ENCODE results near the gene EEF1AKMT3. TPM values are rescaled to one million over a fixed set of nuclear protein-coding genes. Genes with fewer than 3 reads are reported as not detected.
"Not testable (repeated sequence)": the region's sequence is repeated elsewhere in the genome, so short reads cannot be mapped to it uniquely, and the experiment has no call there.

Gene EEF1AKMT3
- polyA plus RNA-seq, 1 donor (not counting 4 experiments of a cell fraction or from before 2014, with no cell fraction given), result 7.7 TPM

DNA sequence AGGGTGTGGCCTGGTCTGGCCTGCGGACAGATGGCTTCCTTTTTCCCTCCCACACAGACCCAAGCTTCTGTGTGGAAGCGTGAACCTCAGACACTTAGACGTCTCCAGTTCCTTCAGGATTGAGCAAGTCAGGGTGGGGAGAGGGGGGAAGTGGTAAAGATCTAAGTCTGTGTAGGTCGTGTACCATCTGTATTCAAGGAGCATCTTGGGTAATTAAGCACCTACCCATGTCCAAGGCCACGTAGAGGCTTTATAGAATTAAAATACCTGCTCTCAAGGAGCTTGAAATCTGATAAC is 44.4 kb downstream of the EEF1AKMT3 start:
- Histone ChIP-seq H3K9ac (ENCODE audit: control insufficient read depth, extremely low read depth, insufficient read depth, low read length) (no peak overlapping the region), H3K79me2 (ENCODE audit: control insufficient read depth, insufficient read depth, low read length) (no peaks in the 10 kb centered on the region), H2AFZ (ENCODE audit: control insufficient read depth, low read length) (no peak overlapping the region), H3K27ac (ENCODE audit: control insufficient read depth, insufficient read depth, low read length) (no peak overlapping the region), H3K4me1 (ENCODE audit: control insufficient read depth, extremely low read depth, insufficient read depth, low read length) (no peaks in the 10 kb centered on the region), H3K9me1 (ENCODE audit: control insufficient read depth, extremely low read depth, insufficient read depth, low read length) (no peaks in the 10 kb centered on the region), H3K27me3 (ENCODE audit: control insufficient read depth, extremely low read depth, insufficient read depth, low read length) (no peaks in the 10 kb centered on the region), H3K36me3 (ENCODE audit: control insufficient read depth in 2 of 2, extremely low read depth in 1 of 2, insufficient read depth in 2 of 2, low read length in 2 of 2) (peaks cover 5 to 11% of the 10 kb centered on the region in 2 experiments), H3K9me3 (ENCODE audit: control insufficient read depth, low read depth, low read length) (no peaks in the 10 kb centered on the region), H3K4me3 (ENCODE audit: control insufficient read depth in 2 of 3, extremely low read depth in 1 of 3, insufficient read depth in 2 of 3, low read depth in 1 of 3, low read length in 3 of 3) (no peak overlapping the region), H4K20me1 (ENCODE audit: control insufficient read depth, extremely low read depth, insufficient read depth, low read length) (no peaks in the 10 kb centered on the region), H3K4me2 (ENCODE audit: control insufficient read depth, extremely low read depth, insufficient read depth, low read depth, low read length) (no peak overlapping the region)
- DNase-seq (ENCODE audit: low read depth, low spot score) (no peak), FAIRE-seq (no peak)
- no peak for TF ChIP-seq EZH2 (IDR thresholded peaks at IDR 0.05; ENCODE audit: low read length)
- TF ChIP-seq, protein P1, sequence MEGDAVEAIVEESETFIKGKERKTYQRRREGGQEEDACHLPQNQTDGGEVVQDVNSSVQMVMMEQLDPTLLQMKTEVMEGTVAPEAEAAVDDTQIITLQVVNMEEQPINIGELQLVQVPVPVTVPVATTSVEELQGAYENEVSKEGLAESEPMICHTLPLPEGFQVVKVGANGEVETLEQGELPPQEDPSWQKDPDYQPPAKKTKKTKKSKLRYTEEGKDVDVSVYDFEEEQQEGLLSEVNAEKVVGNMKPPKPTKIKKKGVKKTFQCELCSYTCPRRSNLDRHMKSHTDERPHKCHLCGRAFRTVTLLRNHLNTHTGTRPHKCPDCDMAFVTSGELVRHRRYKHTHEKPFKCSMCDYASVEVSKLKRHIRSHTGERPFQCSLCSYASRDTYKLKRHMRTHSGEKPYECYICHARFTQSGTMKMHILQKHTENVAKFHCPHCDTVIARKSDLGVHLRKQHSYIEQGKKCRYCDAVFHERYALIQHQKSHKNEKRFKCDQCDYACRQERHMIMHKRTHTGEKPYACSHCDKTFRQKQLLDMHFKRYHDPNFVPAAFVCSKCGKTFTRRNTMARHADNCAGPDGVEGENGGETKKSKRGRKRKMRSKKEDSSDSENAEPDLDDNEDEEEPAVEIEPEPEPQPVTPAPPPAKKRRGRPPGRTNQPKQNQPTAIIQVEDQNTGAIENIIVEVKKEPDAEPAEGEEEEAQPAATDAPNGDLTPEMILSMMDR (optimal IDR thresholded peaks at IDR 0.05 in 1 of 3, IDR thresholded peaks at IDR 0.05 in 1 of 3, conservative IDR thresholded peaks at IDR 0.05 in 1 of 3; ENCODE audit: extremely low read depth in 1 of 3, insufficient read depth in 2 of 3, low read length in 3 of 3), result no peak
- dilution Hi-C loops (cut with MboI; ENCODE audit: extremely low pct_ligation_motif_present, low sequenced_read_pairs), result no loop called here

GRCh38 chr12:57817261-57817989 is 45.0 kb downstream of the EEF1AKMT3 start:
- Histone ChIP-seq H2AFZ (ENCODE audit: control insufficient read depth, low read length) (no peak overlapping the region), H3K27me3 (ENCODE audit: control insufficient read depth, extremely low read depth, insufficient read depth, low read length) (no peaks in the 10 kb centered on the region), H3K79me2 (ENCODE audit: control insufficient read depth, insufficient read depth, low read length) (no peaks in the 10 kb centered on the region), H3K27ac (ENCODE audit: control insufficient read depth, insufficient read depth, low read length) (no peak overlapping the region), H3K4me3 (ENCODE audit: control insufficient read depth in 2 of 3, extremely low read depth in 1 of 3, insufficient read depth in 2 of 3, low read depth in 1 of 3, low read length in 3 of 3) (no peak overlapping the region), H3K4me2 (ENCODE audit: control insufficient read depth, extremely low read depth, insufficient read depth, low read depth, low read length) (no peak overlapping the region), H3K9me3 (ENCODE audit: control insufficient read depth, low read depth, low read length) (no peaks in the 10 kb centered on the region), H4K20me1 (ENCODE audit: control insufficient read depth, extremely low read depth, insufficient read depth, low read length) (no peaks in the 10 kb centered on the region), H3K4me1 (ENCODE audit: control insufficient read depth, extremely low read depth, insufficient read depth, low read length) (no peaks in the 10 kb centered on the region), H3K9me1 (ENCODE audit: control insufficient read depth, extremely low read depth, insufficient read depth, low read length) (no peaks in the 10 kb centered on the region), H3K36me3 (ENCODE audit: control insufficient read depth in 2 of 2, extremely low read depth in 1 of 2, insufficient read depth in 2 of 2, low read length in 2 of 2) (peaks cover 6 to 10% of the 10 kb centered on the region in 2 experiments), H3K9ac (ENCODE audit: control insufficient read depth, extremely low read depth, insufficient read depth, low read length) (no peak overlapping the region)
- no peak for TF ChIP-seq EZH2 (IDR thresholded peaks at IDR 0.05; ENCODE audit: low read length)
- TF ChIP-seq, protein P1 (optimal IDR thresholded peaks at IDR 0.05 in 1 of 3, IDR thresholded peaks at IDR 0.05 in 1 of 3, conservative IDR thresholded peaks at IDR 0.05 in 1 of 3; ENCODE audit: extremely low read depth in 1 of 3, insufficient read depth in 2 of 3, low read length in 3 of 3), result no peak
- DNase-seq (ENCODE audit: low read depth, low spot score), result no peak
- FAIRE-seq, result no peak
- dilution Hi-C loops (cut with MboI; ENCODE audit: extremely low pct_ligation_motif_present, low sequenced_read_pairs), result no loop called here

GRCh38 chr12:57817990-57818331 is 45.5 kb downstream of the EEF1AKMT3 start:
- H3K9me1 ChIP-seq (ENCODE audit: control insufficient read depth, extremely low read depth, insufficient read depth, low read length); H3K79me2 ChIP-seq (ENCODE audit: control insufficient read depth, insufficient read depth, low read length); H3K4me1 ChIP-seq (ENCODE audit: control insufficient read depth, extremely low read depth, insufficient read depth, low read length); H2AFZ ChIP-seq (ENCODE audit: control insufficient read depth, low read length); H3K9me3 ChIP-seq (ENCODE audit: control insufficient read depth, low read depth, low read length); H3K27me3 ChIP-seq (ENCODE audit: control insufficient read depth, extremely low read depth, insufficient read depth, low read length); H3K9ac ChIP-seq (ENCODE audit: control insufficient read depth, extremely low read depth, insufficient read depth, low read length); H4K20me1 ChIP-seq (ENCODE audit: control insufficient read depth, extremely low read depth, insufficient read depth, low read length); H3K4me3 ChIP-seq (ENCODE audit: control insufficient read depth in 2 of 3, extremely low read depth in 1 of 3, insufficient read depth in 2 of 3, low read depth in 1 of 3, low read length in 3 of 3); H3K27ac ChIP-seq (ENCODE audit: control insufficient read depth, insufficient read depth, low read length); FAIRE-seq; DNase-seq (ENCODE audit: low read depth, low spot score); H3K4me2 ChIP-seq (ENCODE audit: control insufficient read depth, extremely low read depth, insufficient read depth, low read depth, low read length); dilution Hi-C loops (cut with MboI; ENCODE audit: extremely low pct_ligation_motif_present, low sequenced_read_pairs): not testable (repeated sequence)
- H3K36me3 ChIP-seq (ENCODE audit: control insufficient read depth in 2 of 2, extremely low read depth in 1 of 2, insufficient read depth in 2 of 2, low read length in 2 of 2), result peaks cover 11 to 15% of the 10 kb centered on the region in 2 experiments

- H3K9me3 ChIP-seq (ENCODE audit: control insufficient read depth, low read depth, low read length); H3K9me1 ChIP-seq (ENCODE audit: control insufficient read depth, extremely low read depth, insufficient read depth, low read length); H3K4me3 ChIP-seq (ENCODE audit: control insufficient read depth in 2 of 3, extremely low read depth in 1 of 3, insufficient read depth in 2 of 3, low read depth in 1 of 3, low read length in 3 of 3); H3K4me2 ChIP-seq (ENCODE audit: control insufficient read depth, extremely low read depth, insufficient read depth, low read depth, low read length); H4K20me1 ChIP-seq (ENCODE audit: control insufficient read depth, extremely low read depth, insufficient read depth, low read length); H3K27me3 ChIP-seq (ENCODE audit: control insufficient read depth, extremely low read depth, insufficient read depth, low read length); DNase-seq (ENCODE audit: low read depth, low spot score); H3K27ac ChIP-seq (ENCODE audit: control insufficient read depth, insufficient read depth, low read length); H3K4me1 ChIP-seq (ENCODE audit: control insufficient read depth, extremely low read depth, insufficient read depth, low read length); FAIRE-seq; dilution Hi-C loops (cut with MboI; ENCODE audit: extremely low pct_ligation_motif_present, low sequenced_read_pairs); H3K79me2 ChIP-seq (ENCODE audit: control insufficient read depth, insufficient read depth, low read length); H2AFZ ChIP-seq (ENCODE audit: control insufficient read depth, low read length); H3K9ac ChIP-seq (ENCODE audit: control insufficient read depth, extremely low read depth, insufficient read depth, low read length): not testable (repeated sequence)
- H3K36me3 ChIP-seq (ENCODE audit: control insufficient read depth in 2 of 2, extremely low read depth in 1 of 2, insufficient read depth in 2 of 2, low read length in 2 of 2), result peaks cover 32 to 34% of the 10 kb centered on the region in 2 experiments
These were observed 47.7 kb downstream of the EEF1AKMT3 start for GRCh38 chr12:57820119-57820518.
